GM12874 (cell line): ENCODE data around the gene MEGF11.

Experiments
- CTCF ChIP-seq: IDR thresholded peaks from 2 replicates; pipeline ENCODE4 v1.5.1; 2011; ENCODE audit warnings: low read depth, mild to moderate bottlenecking, control low read depth, low read length, moderate library complexity; ENCODE audit not compliant: insufficient read depth

The MEGF11 gene

GRCh38 chr15:66170716-66171115, 82.8 kb downstream of the MEGF11 start:
- TF ChIP-seq CTCF: no peak

- TF ChIP-seq CTCF: no peak
These were observed 83.5 kb downstream of the MEGF11 start for GRCh38 chr15:66170042-66170441.

GRCh38 chr15:66169625-66170024, 83.9 kb downstream of the MEGF11 start:
- no peak for TF ChIP-seq CTCF

- TF ChIP-seq CTCF: no peak
These were observed 84.5 kb downstream of the MEGF11 start for GRCh38 chr15:66169023-66169422.

GRCh38 chr15:66167854-66168253, 85.7 kb downstream of the MEGF11 start:
- TF ChIP-seq CTCF: no peak

GRCh38 chr15:66165856-66166255, 87.7 kb downstream of the MEGF11 start:
- TF ChIP-seq CTCF: no peak

- no peak for TF ChIP-seq CTCF
These were observed 88.8 kb downstream of the MEGF11 start for GRCh38 chr15:66164788-66165187.

GRCh38 chr15:66163553-66163952, 90.0 kb downstream of the MEGF11 start:
- TF ChIP-seq CTCF: no peak
